Stimulated activated naive CD4-positive, alpha-beta T cell treated with Interleukin-2 at 50 U/mL for 16 hours (primary cell): ENCODE data around the gene FAM3C.
A peak's percentile ranks its signal among the peaks of the same experiment; 100 is the strongest.

Experiments
- DNase-seq: peaks from one replicate; lab custom pipeline; 2025; lab: John Stamatoyannopoulos, UW

The FAM3C gene

GRCh38 chr7:121379930-121380329, 16.2 kb downstream of the FAM3C start:
- no peak for DNase-seq

GRCh38 chr7:121376979-121377378, 19.1 kb downstream of the FAM3C start:
- no peak for DNase-seq

DNA sequence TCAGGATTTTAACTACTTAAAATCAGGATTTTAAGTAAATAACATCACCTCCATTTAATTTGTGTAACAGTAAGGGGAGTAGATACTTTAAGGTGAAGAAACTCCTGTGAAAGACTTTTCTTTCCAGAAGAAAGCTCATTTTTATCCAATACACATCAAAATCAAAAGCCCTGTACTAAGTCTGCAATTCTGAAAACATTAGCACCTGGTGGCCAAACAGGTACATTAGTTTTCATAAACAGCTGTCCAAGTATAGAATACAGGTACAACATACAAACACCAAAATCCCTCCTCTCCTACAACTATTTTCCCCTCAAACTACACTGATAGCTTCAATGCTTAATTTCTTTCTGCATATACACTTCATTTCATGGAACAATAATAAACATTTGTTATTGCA, 22.9 kb downstream of the FAM3C start:
- no peak for DNase-seq

DNA sequence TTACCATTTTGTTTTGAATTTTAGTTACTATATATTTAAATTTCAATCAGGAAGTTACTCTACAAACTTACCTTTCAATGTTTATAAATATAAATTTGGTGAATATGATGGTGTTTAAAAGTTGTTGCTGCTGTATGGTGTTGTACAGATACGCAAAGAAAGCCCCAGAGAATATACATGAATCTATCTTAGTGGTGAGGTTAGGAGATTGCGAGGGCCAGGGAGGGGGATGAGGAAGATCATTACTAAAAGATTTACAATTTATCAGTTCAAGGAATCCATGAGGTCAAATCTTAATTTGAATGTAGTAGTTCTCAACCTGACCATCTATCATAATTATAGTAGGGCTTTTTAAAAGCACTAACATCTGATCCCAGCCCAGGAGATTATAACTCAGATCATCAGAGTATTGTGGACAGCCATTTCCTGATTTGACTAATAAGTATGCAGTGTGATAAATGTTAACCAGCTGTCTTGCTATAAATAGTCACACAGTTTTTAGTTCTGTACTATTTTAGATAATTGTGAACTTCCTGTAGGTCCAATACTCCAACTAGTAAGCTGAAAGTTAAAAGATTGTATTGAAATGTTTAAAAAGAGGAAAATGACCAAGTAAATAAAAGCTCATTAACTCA, 23.6 kb downstream of the FAM3C start:
- DNase-seq = no peak

DNA sequence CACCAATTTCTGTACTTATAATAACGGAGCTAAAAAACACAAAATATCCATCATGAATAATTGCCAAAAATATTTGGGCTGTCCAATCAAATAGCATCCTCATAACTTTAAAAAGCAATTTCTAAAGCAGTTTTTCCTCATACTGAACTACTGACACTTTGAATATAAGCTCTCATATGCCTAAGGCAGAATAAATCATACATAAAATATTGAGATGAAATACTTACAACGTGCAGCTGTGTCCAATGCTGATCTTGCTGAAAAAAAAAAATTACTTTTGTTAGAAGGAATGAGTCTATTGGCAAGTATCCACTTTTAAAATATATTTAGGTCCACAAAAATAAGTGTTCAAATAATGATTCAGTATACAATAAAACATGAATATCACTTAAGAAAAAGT, 24.2 kb downstream of the FAM3C start:
- DNase-seq = no peak

- DNase-seq = no peak
These were observed 24.7 kb downstream of the FAM3C start for GRCh38 chr7:121371367-121371766.

GRCh38 chr7:121369462-121369861, 26.6 kb downstream of the FAM3C start:
- DNase-seq = no peak

GRCh38 chr7:121366852-121367431, 29.2 kb downstream of the FAM3C start:
- peak; percentile 2 for DNase-seq

- DNase-seq = no peak
These were observed 35.5 kb downstream of the FAM3C start for GRCh38 chr7:121360564-121360963.

- DNase-seq = no peak
These were observed 40.5 kb downstream of the FAM3C start for GRCh38 chr7:121355574-121355973.

GRCh38 chr7:121352323-121352722, 43.8 kb downstream of the FAM3C start:
- no peak for DNase-seq

DNA sequence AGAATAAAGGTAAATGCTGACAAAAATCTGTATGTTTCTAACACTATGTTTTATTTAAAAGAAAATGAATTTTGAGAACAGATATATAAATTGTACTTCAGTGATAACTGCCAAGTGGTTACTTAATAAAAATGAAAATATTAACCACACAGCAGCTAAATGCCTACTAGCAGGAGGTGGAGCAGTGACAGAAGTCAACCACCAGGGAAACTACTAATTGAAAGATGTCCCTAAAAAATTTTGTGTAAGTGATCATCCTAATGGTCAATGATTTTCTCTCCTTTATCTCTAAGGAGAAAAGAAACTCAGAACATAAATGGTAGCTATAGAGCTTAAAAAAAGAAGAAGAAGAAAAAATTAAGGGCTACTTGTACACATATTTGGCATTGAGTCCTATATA, 44.4 kb downstream of the FAM3C start:
- no peak for DNase-seq

GRCh38 chr7:121344497-121344896, 51.6 kb downstream of the FAM3C start:
- no peak for DNase-seq

- no peak for DNase-seq
These were observed 52.0 kb downstream of the FAM3C start for GRCh38 chr7:121344093-121344492.

DNA sequence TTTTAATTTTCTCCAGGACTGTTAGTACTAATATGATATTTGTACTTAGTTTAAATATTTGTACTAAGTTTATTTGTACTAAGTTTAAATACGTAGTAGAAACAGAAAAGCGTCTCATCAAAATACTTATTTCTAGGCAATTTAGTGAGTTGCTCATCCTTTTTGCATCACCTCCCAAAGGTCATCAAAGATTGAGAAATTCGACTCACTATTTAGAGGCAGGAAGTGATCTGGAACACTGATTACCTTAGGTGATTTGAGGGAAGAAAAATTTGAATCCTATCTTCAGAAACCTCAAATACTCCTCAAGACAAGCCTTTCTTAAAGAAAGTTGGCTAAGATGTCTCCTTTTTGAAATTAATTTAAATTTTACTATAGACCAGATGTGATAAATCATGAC, 52.8 kb downstream of the FAM3C start:
- no peak for DNase-seq

GRCh38 chr7:121342631-121343030, 53.5 kb downstream of the FAM3C start:
- DNase-seq = no peak

DNA sequence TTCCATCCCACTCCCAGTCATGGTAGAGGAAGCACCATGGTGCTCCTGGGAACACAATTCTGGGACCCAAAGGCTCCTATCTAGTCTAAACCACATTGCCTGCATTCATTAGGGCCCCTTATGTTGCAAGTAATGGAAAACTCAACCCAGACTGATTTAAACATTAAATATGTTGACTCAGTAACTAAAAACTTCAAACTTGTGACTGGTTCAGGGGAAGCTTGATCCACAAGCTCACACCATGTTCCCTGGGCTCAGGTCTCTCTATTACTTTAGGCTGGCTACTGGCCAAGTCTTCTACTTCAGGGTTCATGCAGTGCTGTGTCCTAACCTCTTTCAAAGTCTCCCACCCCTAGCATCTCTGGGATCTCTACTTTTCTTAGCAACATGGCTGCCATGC, 54.2 kb downstream of the FAM3C start:
- no peak for DNase-seq

GRCh38 chr7:121339082-121339481, 57.0 kb downstream of the FAM3C start:
- no peak for DNase-seq

DNA sequence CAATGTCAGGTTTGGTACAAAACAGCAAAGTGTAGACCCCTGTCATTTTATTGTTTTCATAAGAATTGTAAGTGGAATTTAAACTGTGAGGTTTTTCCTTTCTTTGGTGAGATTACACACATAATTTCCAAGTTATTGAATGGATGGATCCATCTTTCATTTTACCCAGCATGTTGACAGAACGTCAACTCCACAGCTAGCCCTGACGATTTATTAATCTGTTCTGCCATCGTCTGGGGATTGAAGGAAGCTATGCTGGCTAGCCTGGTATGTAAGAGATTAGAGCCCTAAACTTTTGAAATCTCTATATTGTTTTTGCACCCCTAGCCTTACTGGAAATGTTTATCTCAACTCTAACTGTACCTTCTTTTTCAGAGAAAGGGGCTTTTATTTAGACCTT, 58.7 kb downstream of the FAM3C start:
- DNase-seq = no peak

GRCh38 chr7:121336579-121336978, 59.5 kb downstream of the FAM3C start:
- DNase-seq = no peak

- DNase-seq = no peak
These were observed 61.0 kb downstream of the FAM3C start for GRCh38 chr7:121334875-121335648.

- no peak for DNase-seq
These were observed 61.7 kb downstream of the FAM3C start for GRCh38 chr7:121334376-121334775.

- DNase-seq = no peak
These were observed 64.5 kb downstream of the FAM3C start for GRCh38 chr7:121331574-121331973.
